AG10803 (cell line): Measurements from ENCODE around the gene SLC49A4.

Experiments used
- DNase-seq: peaks from one replicate; pipeline ENCODE4 v3.0.0; 2010; ENCODE audit warnings: low read depth
- H3K4me3 ChIP-seq: 2 replicates; pipeline ENCODE4 v1.5.1; 2011; ENCODE audit warnings: mild to moderate bottlenecking, low read length, control low read depth
- CTCF ChIP-seq: conservative IDR thresholded peaks from 2 replicates; pipeline ENCODE4 v1.5.1; 2011; ENCODE audit warnings: mild to moderate bottlenecking, low read length, control low read depth, inconsistent platforms

Gene SLC49A4

GRCh38 chr3:122773944-122774509, 20.8 kb upstream of the SLC49A4 start:
- no peak for TF ChIP-seq CTCF
- DNase-seq = no peak
- H3K4me3 ChIP-seq = no peak overlapping the region

- no peak overlapping the region for H3K4me3 ChIP-seq
- DNase-seq = peak; percentile 15
These were observed 20.3 kb upstream of the SLC49A4 start for GRCh38 chr3:122774564-122774963.

GRCh38 chr3:122776675-122777468, 18.0 kb upstream of the SLC49A4 start:
- DNase-seq = no peak
- no peak overlapping the region for H3K4me3 ChIP-seq
- TF ChIP-seq CTCF = no peak

More at GRCh38 chr3:122774564-122774963, 20.3 kb upstream of the SLC49A4 start:
- no peak for TF ChIP-seq CTCF

- no peak for DNase-seq
- H3K4me3 ChIP-seq = no peak overlapping the region
- no peak for TF ChIP-seq CTCF
These were observed 17.3 kb upstream of the SLC49A4 start for GRCh38 chr3:122777563-122777962.

GRCh38 chr3:122782804-122783203, 12.1 kb upstream of the SLC49A4 start:
- no peak for TF ChIP-seq CTCF
- DNase-seq = no peak
- no peak overlapping the region for H3K4me3 ChIP-seq

GRCh38 chr3:122784436-122784835, 10.4 kb upstream of the SLC49A4 start:
- DNase-seq = peak; percentile 48
- H3K4me3 ChIP-seq = no peak overlapping the region
- TF ChIP-seq CTCF = no peak

- DNase-seq = no peak
- TF ChIP-seq CTCF = no peak
These were observed 9.6 kb upstream of the SLC49A4 start for GRCh38 chr3:122785231-122785630.

More at GRCh38 chr3:122785231-122785630, 9.6 kb upstream of the SLC49A4 start:
- no peak overlapping the region for H3K4me3 ChIP-seq
